ENCODE results near the gene MAP3K20.

The MAP3K20 gene

GRCh38 chr2:173051463-173052215 lies 24.0 kb upstream of the MAP3K20 start:
- DNase-seq = no peak

DNA sequence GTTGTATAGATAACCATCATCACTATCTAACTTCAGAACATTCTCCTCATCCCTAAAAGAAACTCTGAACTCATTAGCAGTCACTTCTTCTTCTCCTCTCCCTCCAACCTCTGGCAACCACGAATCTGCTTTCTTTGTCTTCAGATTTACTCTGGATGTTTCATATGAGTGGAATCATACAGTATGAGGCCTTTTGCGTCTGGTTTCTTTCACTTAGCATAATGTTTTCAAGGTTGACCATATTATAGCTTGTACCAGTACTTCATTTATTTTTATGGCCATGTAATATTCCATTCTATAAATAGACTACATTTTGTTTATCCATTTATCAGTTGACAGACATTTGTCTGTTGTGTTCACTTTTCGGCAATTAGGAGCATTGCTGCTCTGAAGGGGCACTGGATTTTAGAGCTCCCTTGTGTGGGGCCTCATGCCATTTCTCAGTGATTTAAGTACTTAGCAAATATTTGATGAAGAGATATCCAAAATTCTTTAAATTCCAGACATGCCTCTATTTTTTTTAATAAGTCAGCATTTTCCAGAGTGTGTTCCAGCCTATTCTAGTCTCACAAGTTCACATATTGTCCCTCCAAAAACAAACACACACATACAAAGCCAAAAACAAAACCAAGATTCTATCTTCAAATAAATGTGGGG lies 22.5 kb upstream of the MAP3K20 start:
- DNase-seq = no peak

- no peak for DNase-seq
These were observed 21.2 kb upstream of the MAP3K20 start for GRCh38 chr2:173054466-173054865.

DNA sequence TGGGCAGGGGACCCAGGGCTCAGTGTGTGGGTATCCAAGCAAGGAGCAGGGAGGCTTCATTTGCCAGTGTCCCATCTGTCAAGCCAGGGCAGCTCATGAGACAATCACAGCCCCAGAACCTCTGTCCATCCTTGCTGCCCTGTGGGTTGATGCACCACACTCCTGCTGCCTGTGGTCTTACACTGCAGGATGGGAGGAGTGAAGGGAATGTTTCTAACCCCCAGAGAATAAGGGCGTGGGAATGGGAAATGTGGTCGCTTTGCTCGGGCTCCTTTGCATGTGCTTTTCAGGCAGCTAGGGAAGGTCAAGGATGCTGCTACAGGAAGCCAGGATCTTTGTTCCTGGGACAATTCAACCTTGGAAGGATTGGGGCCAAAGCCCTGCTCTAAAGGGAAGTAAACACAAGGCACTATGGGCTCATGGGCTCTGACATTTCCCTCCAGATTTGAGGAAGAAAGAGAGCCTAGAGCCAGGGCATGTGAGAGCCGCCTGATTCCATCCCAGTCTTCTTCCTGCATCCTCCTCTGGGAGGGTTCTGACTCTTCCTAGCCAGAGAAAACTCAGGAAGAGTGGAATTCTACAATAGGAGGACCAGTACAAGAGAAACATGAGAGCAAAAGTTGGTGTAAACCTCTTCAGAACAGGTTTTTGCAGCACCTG lies 18.8 kb upstream of the MAP3K20 start:
- no peak for DNase-seq

- DNase-seq = no peak
These were observed 17.5 kb upstream of the MAP3K20 start for GRCh38 chr2:173058097-173058496.

DNA sequence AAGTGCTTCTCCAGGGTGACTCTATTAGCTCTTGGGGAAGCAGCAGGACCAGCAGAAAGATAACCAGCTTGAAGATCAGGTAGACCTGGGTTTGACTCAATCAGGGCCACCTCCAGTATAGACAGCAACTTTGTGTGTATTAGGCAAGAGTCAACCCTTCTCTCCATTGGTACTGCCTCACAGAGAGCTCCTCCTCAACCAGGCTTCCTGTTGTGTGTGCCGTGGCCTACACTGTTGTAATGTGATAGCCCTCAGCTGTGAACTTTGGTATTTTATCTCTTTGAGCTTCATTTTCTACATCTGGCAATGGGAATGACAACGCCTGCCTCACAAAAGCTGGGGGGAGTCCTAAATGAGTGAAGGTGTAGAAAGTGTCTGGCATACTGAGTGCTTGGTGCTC lies 17.0 kb upstream of the MAP3K20 start:
- peak; percentile 22 for DNase-seq

DNA sequence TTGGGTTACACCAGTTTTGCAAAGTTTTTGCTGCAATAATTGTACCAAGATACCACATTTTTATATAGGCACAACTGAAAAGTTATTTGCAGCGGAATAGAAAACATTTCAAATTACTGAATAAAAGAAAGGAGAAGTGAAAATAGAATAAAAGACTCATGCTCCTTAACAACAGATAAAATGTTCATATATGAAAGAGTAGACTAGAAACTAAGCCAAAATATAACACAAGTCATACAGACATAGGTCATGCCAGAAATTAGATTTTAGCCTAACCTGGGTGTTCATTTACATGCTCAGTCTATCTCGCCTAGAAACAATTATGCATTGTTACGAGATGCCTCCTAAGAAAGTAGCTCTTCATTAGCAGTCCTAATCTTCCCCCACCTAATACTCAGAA lies 16.4 kb upstream of the MAP3K20 start:
- no peak for DNase-seq

GRCh38 chr2:173059971-173060461 lies 15.6 kb upstream of the MAP3K20 start:
- DNase-seq = no peak

GRCh38 chr2:173062801-173063200 lies 12.8 kb upstream of the MAP3K20 start:
- no peak for DNase-seq

DNA sequence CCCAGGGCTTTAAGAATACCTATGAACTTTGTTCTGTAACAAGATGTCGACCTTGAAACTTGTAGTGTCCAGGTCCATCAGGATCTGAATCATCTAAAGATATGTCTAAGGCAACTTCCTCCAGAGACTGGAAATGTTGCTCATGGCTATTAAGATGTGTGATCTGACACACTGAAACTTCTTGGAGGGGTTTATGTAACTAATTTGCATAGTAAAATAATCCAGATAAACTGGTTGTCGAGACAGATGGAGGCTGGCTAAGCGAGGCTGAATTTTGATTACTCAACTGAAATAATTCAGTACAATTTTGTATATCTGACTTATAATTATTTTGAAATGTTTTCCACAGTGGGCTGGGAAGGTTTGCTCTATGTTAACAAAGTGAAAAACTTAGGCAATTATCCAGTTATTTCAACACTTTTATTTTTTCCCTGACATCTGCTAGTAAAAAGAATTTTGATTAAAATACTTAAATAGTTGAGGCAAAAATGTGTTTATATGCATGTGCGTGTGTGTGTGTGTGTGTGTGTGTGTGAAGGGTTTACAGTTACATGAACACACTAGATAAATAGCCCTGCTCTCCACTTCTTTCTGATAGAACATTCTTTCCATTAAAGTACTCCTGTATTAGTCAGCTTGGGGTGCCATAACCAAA lies 11.4 kb upstream of the MAP3K20 start:
- DNase-seq = no peak

DNA sequence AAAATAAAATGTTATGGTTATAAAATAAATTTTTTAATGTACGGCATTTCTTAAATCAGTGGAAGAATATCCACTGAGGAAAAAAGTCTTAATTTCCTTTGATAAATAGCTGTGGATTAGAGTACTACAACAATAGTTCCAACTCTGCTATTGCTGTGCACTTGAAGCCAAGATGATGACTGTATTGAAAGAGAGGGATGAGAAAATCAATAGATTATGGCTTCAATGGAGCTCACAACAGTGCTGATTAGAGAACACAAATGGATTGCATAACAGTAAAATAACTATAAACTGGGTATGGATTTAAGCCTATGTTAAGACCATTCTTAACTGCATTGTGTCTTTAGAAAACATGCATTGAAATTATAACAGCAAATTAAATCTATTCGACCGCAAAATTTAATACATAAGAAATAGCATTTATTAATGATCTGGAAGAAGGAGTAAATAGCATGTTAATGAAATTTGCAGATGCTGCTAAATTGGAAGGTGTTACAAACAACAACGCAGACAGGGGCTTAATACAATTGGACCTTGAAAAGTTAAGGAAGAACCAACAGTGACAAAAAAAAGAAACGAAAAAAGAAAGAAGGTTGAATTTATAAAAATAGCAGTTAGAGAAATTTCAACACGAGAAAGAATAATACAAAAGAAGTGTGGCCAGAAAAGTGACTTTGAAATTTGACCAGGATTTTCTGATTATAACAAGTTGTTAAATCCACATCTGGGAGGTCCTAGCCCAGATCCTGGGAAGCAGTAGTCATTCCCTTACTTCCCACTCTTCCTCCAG lies 8.6 kb upstream of the MAP3K20 start:
- no peak for DNase-seq

GRCh38 chr2:173075056-173075780 lies 428 bp upstream of the MAP3K20 start:
- DNase-seq = peak; percentile 60

DNA sequence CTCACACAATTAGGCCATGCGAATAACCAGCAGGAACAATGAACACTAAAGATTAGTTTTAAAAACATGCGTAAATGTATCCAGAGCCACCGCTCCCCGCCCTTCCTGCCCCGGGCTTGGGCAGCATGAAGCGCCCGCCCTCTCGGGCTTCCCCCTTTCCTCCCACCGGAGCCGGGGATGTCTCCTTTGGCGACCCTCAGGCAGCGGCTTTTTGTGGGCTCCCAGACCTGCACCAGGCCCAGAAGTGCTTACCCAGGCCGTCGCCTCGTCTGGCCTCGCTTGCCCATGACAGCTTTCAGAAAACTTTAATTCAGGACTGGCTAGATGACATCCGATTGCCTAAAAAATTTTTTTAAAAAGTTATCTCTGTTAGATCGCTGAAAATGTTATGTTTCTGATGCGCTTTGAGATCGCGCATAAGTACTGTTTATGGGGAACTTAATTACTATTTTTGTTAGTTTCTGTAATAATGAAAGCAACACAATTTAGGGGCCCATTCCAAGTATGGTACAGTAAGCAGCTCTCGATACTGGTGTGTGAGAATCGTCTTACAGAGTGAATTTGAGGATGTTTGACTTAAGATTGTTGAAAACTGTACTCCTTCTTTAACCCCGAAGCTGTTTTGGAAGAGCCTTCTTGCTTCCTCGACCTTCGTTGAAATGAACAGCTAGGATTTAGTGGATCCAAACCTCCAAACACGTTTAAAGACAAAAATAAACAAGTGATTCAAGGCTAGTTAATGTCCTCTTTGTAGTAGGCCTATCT lies 1.1 kb downstream of the MAP3K20 start:
- DNase-seq = peak; percentile 84

GRCh38 chr2:173077506-173078177 lies 2.0 kb downstream of the MAP3K20 start:
- no peak for DNase-seq

GRCh38 chr2:173079141-173079540 lies 3.5 kb downstream of the MAP3K20 start:
- no peak for DNase-seq

DNA sequence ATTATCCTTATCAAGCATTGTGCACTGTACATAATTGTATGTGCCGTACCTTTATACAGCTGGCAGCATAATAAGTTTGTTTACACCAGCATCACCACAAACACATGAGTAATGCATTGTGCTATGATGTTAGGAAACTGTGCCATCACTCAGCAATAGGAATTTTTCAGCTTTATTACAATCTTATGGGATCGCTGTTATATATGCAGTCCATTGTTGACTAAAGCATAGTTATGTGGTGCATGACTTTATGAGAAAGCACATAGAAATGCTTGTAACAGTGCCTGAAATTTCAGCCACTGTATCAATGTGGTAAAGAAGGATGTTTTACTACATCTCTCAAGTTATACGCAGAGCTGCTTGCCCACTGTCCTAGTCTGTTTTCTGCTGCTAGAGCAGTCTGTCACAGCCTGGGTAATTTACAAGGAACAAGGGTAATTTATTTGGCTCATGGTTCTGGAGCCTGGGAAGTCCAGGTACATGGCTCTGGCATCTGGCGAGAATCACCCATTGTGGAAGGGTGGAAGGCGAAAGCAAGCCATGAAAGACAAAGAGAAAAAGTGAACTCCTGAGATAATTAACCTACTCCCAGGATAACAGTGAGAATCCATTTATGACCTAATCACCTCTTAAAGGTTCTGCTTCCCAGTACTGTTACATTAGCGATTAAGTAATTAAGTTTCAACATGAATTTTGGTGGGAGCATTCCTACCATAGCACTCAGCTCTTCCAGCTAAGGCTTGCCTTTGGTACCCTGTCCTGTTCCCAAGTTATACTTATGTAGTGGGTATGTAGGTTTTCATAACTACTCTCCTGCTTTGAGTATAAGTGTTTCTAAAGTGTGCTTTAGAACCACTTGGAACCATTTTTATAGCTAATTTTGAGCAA lies 4.6 kb downstream of the MAP3K20 start:
- DNase-seq = no peak

DNA sequence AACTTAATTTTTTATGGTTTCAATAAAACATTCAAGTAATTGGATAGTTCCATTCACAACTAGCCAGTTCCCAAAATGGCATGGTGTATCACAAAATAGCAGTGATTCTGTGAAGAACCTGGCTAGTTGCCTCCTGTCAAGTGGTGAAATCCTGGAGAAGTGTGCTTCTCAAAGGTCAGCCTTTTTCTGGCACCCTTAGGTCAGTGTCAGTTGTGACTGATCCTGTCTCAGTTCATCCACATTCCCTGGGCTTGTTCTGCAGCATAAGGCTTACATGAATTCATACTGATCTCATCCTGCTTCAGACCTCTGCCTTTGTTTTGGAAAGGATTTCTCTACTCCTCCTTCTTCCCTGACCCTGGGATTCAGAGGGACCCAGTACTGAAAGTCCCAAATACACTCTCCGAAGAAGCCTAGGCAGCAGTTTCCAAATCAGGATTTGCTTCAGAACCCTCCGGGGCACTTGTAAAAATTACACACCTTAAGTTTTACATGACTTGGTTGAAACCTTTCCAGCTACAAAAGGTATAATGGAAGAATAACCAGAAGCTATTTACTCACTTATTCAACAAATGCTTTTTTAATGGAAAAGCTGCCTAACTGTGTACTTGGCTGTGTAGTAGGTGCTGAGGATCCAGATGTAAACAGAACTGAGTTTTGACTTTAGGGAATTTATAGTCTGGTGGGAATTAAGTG lies 11.0 kb downstream of the MAP3K20 start:
- no peak for DNase-seq

DNA sequence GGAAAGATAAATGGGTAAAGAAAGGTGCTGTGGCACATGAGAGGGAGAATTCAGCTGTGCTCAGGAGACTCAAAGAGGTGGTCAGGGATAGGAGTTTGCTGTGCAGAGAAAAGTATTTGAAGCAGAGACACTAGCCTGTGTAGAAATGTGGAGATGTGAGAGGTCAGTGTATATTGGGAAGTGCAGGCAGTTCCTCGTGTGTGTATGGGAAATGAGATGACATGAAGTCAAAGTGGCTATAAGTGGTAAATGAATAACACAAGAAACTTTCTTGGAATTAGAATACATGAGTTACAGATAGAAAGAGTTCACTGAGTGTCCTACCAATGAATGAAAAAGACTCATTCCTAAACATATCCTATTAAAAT lies 11.6 kb downstream of the MAP3K20 start:
- no peak for DNase-seq
